H1 (cell line): ENCODE data around the gene PLXND1. TPM values are rescaled to one million over a fixed set of nuclear protein-coding genes. Genes with fewer than 3 reads are reported as not detected.

Source experiments
- CTCF ChIA-PET: fragments of 300-600 bp; sonication (Branson Sonifier 250); formaldehyde crosslinking; loops from one replicate; lab custom pipeline; 2021; ENCODE audit not compliant: partially characterized antibody; lab: Charles Lee
- POLR2A ChIA-PET: fragments of 300-600 bp; sonication (Branson Sonifier 250); formaldehyde crosslinking; loops from one replicate; lab custom pipeline; 2021; ENCODE audit warnings: inconsistent platforms; ENCODE audit not compliant: partially characterized antibody; lab: Charles Lee
- DNase-seq, 2 experiments: peaks; one replicate each; pipeline versions ENCODE4 v3.0.0 to v3.0.0-alpha.2; 2010 to 2022; ENCODE audit warnings: low spot score in 2 of 2, low read depth in 1 of 2, mixed read lengths in 1 of 2
- FAIRE-seq: peaks from 2 replicates; lab custom pipeline; 2011; peaks lifted over from hg19 to GRCh38; lab: Jason Lieb, UNC
- H2AFZ ChIP-seq: 2 replicates; pipeline ENCODE4 v1.8.1; 2012; ENCODE audit warnings: low read length, inconsistent platforms
- H2AK5ac ChIP-seq: 2 replicates; pipeline ENCODE4 v1.6.1; 2013; ENCODE audit warnings: low read depth, low read length
- H2BK120ac ChIP-seq: replicated peaks from 2 replicates; pipeline ENCODE3; 2013; ENCODE audit warnings: low read depth, low read length, inconsistent platforms
- H2BK12ac ChIP-seq: 2 replicates; pipeline ENCODE4 v1.6.1; 2013; ENCODE audit warnings: low read depth, low read length
- H2BK15ac ChIP-seq: 2 replicates; pipeline ENCODE4 v1.6.1; 2013; ENCODE audit warnings: low read length
- H2BK20ac ChIP-seq: 2 replicates; pipeline ENCODE4 v1.6.1; 2013; ENCODE audit warnings: low read length
- H2BK5ac ChIP-seq: 2 replicates; pipeline ENCODE4 v1.6.1; 2013; ENCODE audit warnings: low read depth, low read length
- H3K14ac ChIP-seq: 2 replicates; pipeline ENCODE4 v1.6.1; 2013; ENCODE audit warnings: inconsistent platforms; ENCODE audit not compliant: insufficient read length
- H3K18ac ChIP-seq: 2 replicates; pipeline ENCODE4 v1.6.1; 2013; ENCODE audit warnings: low read length; ENCODE audit errors: extremely low read depth
- H3K23ac ChIP-seq: 2 replicates; pipeline ENCODE4 v1.6.1; 2013; ENCODE audit warnings: inconsistent platforms; ENCODE audit not compliant: insufficient read length
- H3K23me2 ChIP-seq: 2 replicates; pipeline ENCODE4 v1.6.1; 2013; ENCODE audit warnings: low read depth, low read length
- H3K27ac ChIP-seq: 2 replicates; pipeline ENCODE4 v1.6.1; 2011; ENCODE audit warnings: low read depth, low read length, inconsistent platforms
- H3K27me3 ChIP-seq, 4 experiments: replicated peaks in 1 of 4; 1 replicate in 1 of 4; 2 replicates in 3 of 4; pipeline versions ENCODE4 v1.6.1 to v1.8.1; 2011 to 2013; ENCODE audit warnings: low read length in 3 of 4, mild to moderate bottlenecking in 3 of 4, inconsistent platforms in 2 of 4, mixed read lengths in 2 of 4, moderate library complexity in 1 of 4; ENCODE audit not compliant: control insufficient read depth in 3 of 4, insufficient read depth in 3 of 4; ENCODE audit errors: extremely low read depth in 1 of 4
- H3K36me3 ChIP-seq, 4 experiments: 2 replicates each; pipeline versions ENCODE4 v1.6.1 to v1.8.1; 2011 to 2013; ENCODE audit warnings: mild to moderate bottlenecking in 4 of 4, low read length in 3 of 4, moderate library complexity in 2 of 4, control low read depth in 1 of 4, inconsistent platforms in 1 of 4; ENCODE audit not compliant: insufficient read depth in 4 of 4, control insufficient read depth in 2 of 4
- H3K4ac ChIP-seq: replicated peaks from 2 replicates; pipeline ENCODE3; 2013; ENCODE audit warnings: low read length, low read depth, mixed read lengths, inconsistent platforms; ENCODE audit not compliant: insufficient read length
- H3K4me1 ChIP-seq, 4 experiments: replicated peaks in 1 of 4; 1 replicate in 1 of 4; 2 replicates in 3 of 4; pipeline versions ENCODE4 v1.6.1 to v1.8.1; 2011 to 2013; ENCODE audit warnings: low read length in 3 of 4, inconsistent platforms in 2 of 4, mixed read lengths in 1 of 4; ENCODE audit not compliant: insufficient read depth in 4 of 4, control insufficient read depth in 3 of 4
- H3K4me2 ChIP-seq, 2 experiments: 2 replicates each; pipeline versions ENCODE4 v1.6.1 to v1.8.1; 2011 to 2013; ENCODE audit warnings: low read depth in 2 of 2, low read length in 2 of 2, control low read depth in 1 of 2, inconsistent platforms in 1 of 2, mild to moderate bottlenecking in 1 of 2; ENCODE audit not compliant: insufficient read depth in 1 of 2
- H3K4me3 ChIP-seq, 4 experiments: fragments of 200-600, 300-600 bp in 1 of 4; sonication (generic), shearing (Covaris generic), sonication (Bioruptor Twin) in 1 of 4; 2 replicates each; pipeline versions ENCODE4 v1.5.1 to v1.8.1; 2011 to 2016; ENCODE audit warnings: low read length in 4 of 4, low read depth in 3 of 4, control low read depth in 2 of 4, inconsistent platforms in 2 of 4, mild to moderate bottlenecking in 2 of 4, mixed read lengths in 1 of 4, moderate library complexity in 1 of 4; ENCODE audit not compliant: insufficient read depth in 2 of 4; ENCODE audit errors: extremely low read depth in 1 of 4
- H3K56ac ChIP-seq: replicated peaks from 2 replicates; pipeline ENCODE3; 2013; ENCODE audit warnings: low read depth, mild to moderate bottlenecking, mixed read lengths, low read length, inconsistent platforms; ENCODE audit not compliant: insufficient read length
- H3K79me1 ChIP-seq: 2 replicates; pipeline ENCODE4 v1.6.1; 2013; ENCODE audit warnings: low read depth, low read length, control low read depth
- H3K79me2 ChIP-seq, 2 experiments: 2 replicates each; pipeline versions ENCODE4 v1.6.1 to v1.8.1; 2012 to 2013; ENCODE audit warnings: low read length in 2 of 2, mild to moderate bottlenecking in 2 of 2, inconsistent platforms in 1 of 2; ENCODE audit not compliant: insufficient read depth in 2 of 2, control insufficient read depth in 1 of 2
- H3K9ac ChIP-seq, 4 experiments: replicated peaks in 1 of 4; 1 replicate in 1 of 4; 2 replicates in 3 of 4; pipeline versions ENCODE4 v1.6.1 to v1.8.1; 2011 to 2013; ENCODE audit warnings: low read depth in 3 of 4, low read length in 3 of 4, control low read depth in 2 of 4, mild to moderate bottlenecking in 2 of 4, moderate library complexity in 2 of 4, inconsistent platforms in 1 of 4; ENCODE audit errors: extremely low read depth in 1 of 4
- H3K9me3 ChIP-seq, 2 experiments: 2 replicates each; pipeline versions ENCODE4 v1.6.1 to v1.8.1; 2012 to 2013; ENCODE audit warnings: mild to moderate bottlenecking in 2 of 2, moderate library complexity in 2 of 2, control low read depth in 1 of 2, inconsistent platforms in 1 of 2, low read depth in 1 of 2, low read length in 1 of 2, mixed read lengths in 1 of 2; ENCODE audit not compliant: insufficient read depth in 2 of 2
- H4K20me1 ChIP-seq, 2 experiments: replicated peaks in 1 of 2; 2 replicates each; pipeline versions ENCODE3 to v1.8.1; 2011 to 2013; ENCODE audit warnings: inconsistent platforms in 2 of 2, low read length in 2 of 2, mild to moderate bottlenecking in 1 of 2; ENCODE audit not compliant: insufficient read depth in 2 of 2, control insufficient read depth in 1 of 2
- H4K5ac ChIP-seq: 2 replicates; pipeline ENCODE4 v1.6.1; 2013; ENCODE audit warnings: low read length, low read depth, mixed read lengths, inconsistent platforms; ENCODE audit not compliant: insufficient read length
- H4K8ac ChIP-seq: 2 replicates; pipeline ENCODE4 v1.8.0; 2013; ENCODE audit warnings: mild to moderate bottlenecking, moderate library complexity, low read length, inconsistent platforms; ENCODE audit not compliant: insufficient read depth; ENCODE audit errors: extremely low read depth
- H4K91ac ChIP-seq: replicated peaks from 2 replicates; pipeline ENCODE3; 2013; ENCODE audit warnings: low read length, mixed read lengths, inconsistent platforms; ENCODE audit not compliant: insufficient read length
- BRCA1 ChIP-seq: IDR thresholded peaks from 2 replicates; pipeline ENCODE4 v1.6.1; 2012; ENCODE audit warnings: low read depth, low read length, improper control_type of control experiment
- KDM1A ChIP-seq: fragments of 200-600, 300-600 bp; sonication (generic); IDR thresholded peaks from 2 replicates; pipeline ENCODE4 v1.7.1; 2016; ENCODE audit warnings: mild to moderate bottlenecking, low read length, borderline replicate concordance
- POLR2AphosphoS5 ChIP-seq: IDR thresholded peaks from 2 replicates; pipeline ENCODE4 v1.6.1; 2011; ENCODE audit warnings: low read depth, low read length
- RFX5 ChIP-seq: IDR thresholded peaks from 2 replicates; pipeline ENCODE4 v1.6.1; 2011; ENCODE audit warnings: low read depth, low read length, improper control_type of control experiment, borderline replicate concordance
- WGBS, 2 experiments: shearing (Covaris generic) in 1 of 2; methylation state at CpG; one replicate each; pipeline versions ENCODE4 v1.1.6 to v1.1.7; 2013 to 2015; ENCODE audit warnings: low lambda C conversion rate in 2 of 2, mixed read lengths in 2 of 2, inconsistent platforms in 1 of 2, low coverage in 1 of 2, missing lambda C conversion rate in 1 of 2; ENCODE audit not compliant: insufficient replicate concordance in 2 of 2, insufficient coverage in 1 of 2, insufficient read length in 1 of 2; ENCODE audit errors: extremely low coverage in 1 of 2, missing lambda C conversion rate in 1 of 2; 5-methylcytosine and 5-hydroxymethylcytosine counted together
- polyA plus RNA-seq, 7 experiments: library from polyadenylated mRNA; depleted of rRNA in 3 of 7; stranded (reverse) in 5 of 7; unstranded in 2 of 7; fragments of >200 nt in 5 of 7; fragments of 200-250 nt in 2 of 7; gene quantifications; 1 replicate in 5 of 7; 2 replicates in 1 of 7; 4 replicates in 1 of 7; pipeline versions ENCODE4 v1.2.1 to v1.2.3, GENCODE V29; 2011 to 2013; ENCODE audit warnings: missing spikeins in 2 of 7, mixed read lengths in 2 of 7
- total RNA-seq: library from RNA; stranded (reverse); fragmentation: NEBNext Ultra II Directional; extraction: Animal tissue kit (Norgen Biotek cat#: 25700); gene quantifications from 2 replicates; pipeline ENCODE4 v1.2.1, GENCODE V29; 2021

The PLXND1 gene
- total and polyA plus RNA-seq, 2 of the 8 experiments (the other 6 are each of a cell fraction or from before 2014, with no cell fraction given), result 17.7 to 66.4 TPM

DNA sequence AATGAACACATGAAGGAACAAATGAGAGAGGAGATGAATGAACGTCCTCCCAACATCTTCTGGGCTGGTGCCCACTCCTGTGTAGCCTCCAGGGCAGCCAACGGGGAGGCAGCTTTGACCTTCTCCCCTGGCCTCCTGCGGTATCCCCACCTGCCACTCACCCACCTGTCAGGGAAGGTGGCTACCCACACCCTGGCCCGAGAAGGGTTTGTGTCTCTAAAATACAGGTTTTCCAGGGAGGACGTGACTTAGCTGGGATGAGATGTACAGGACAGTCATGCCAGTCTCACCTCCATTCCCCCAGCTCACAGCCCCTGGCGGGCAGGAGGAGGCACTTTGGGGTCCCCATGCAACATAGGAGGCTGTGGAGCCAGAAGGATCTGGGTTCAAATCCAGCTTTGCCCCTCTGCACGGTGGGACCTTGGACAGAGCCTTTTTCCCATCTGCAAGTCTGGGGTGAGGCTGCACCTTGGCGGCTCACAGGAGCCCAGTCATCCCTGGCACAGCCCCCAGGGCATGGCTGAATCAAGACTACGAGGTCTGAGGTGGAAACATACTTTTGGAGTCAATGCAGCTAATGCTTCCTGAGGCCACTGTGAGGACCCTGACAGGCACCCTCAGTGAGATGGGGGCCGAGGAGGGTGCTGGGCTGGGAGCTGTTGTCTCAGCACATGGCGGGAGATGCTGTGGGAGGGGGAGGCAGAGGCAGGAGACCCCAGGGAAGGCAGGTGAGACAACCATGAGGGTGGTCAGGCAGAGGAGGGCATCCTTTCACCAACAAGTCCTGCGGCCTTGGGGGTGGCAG, 11.1 kb upstream of the PLXND1 start:
- H3K36me3 ChIP-seq, result no peaks in the 10 kb centered on the region
- H3K23me2 ChIP-seq, result no peaks in the 10 kb centered on the region
- ChIA-PET CTCF (interaction anchor here (0.6 to 1.6 kb wide), 7 partner anchors 9 to 489 kb away, joined by 3 to 8 read pairs (median 4); no protein-coding TSS in a partner anchor), POLR2A (interaction anchor here (1.2 kb wide), 1 partner anchor 12 kb away, joined by 4 read pairs; no protein-coding TSS in a partner anchor)
- H2BK120ac ChIP-seq, result no peak overlapping the region
- H3K56ac ChIP-seq, result no peak overlapping the region
- no peak overlapping the region for H3K14ac ChIP-seq
- H2AFZ ChIP-seq, result no peak overlapping the region
- H3K9me3 ChIP-seq, result no peaks in the 10 kb centered on the region
- peaks cover 0 to 13% (median under 1%) of the 10 kb centered on the region in 4 experiments; a peak in 3 of 7 replicates for H3K4me1 ChIP-seq
- no peak for TF ChIP-seq RFX5
- TF ChIP-seq POLR2AphosphoS5, result no peak
- no peak for TF ChIP-seq KDM1A
- no peak for TF ChIP-seq BRCA1
- no peak overlapping the region for H2BK12ac ChIP-seq
- H3K4ac ChIP-seq, result no peak overlapping the region
- H4K5ac ChIP-seq, result no peak overlapping the region
- no peak overlapping the region for H3K4me3 ChIP-seq
- no peak overlapping the region for H3K23ac ChIP-seq
- no peaks in the 10 kb centered on the region for H3K79me2 ChIP-seq
- 87% methylated on average over 12 of the region's 12 CpGs; no CpG with 5 or more reads in 1 of the 2 experiments for WGBS, 2 experiments
- H4K91ac ChIP-seq, result no peak overlapping the region
- 0 out of 2 replicates have a peak overlapping the region, but pooled peaks have one; percentile 46 for H2BK15ac ChIP-seq
- no peak overlapping the region for H2BK20ac ChIP-seq
- H3K4me2 ChIP-seq, result no peak overlapping the region
- H4K8ac ChIP-seq, result no peak overlapping the region
- FAIRE-seq, result no peak
- no peaks in the 10 kb centered on the region for H4K20me1 ChIP-seq
- H3K79me1 ChIP-seq, result no peaks in the 10 kb centered on the region
- no peak overlapping the region for H2BK5ac ChIP-seq
- no peak overlapping the region for H3K9ac ChIP-seq
- no peak overlapping the region for H2AK5ac ChIP-seq
- H3K18ac ChIP-seq, result no peak overlapping the region
- no peak for DNase-seq
- H3K27me3 ChIP-seq, result no peaks in the 10 kb centered on the region
- no peak overlapping the region for H3K27ac ChIP-seq
